ENCODE results near the gene ZNHIT1. TPM values are rescaled to one million over a fixed set of nuclear protein-coding genes. Genes with fewer than 3 reads are reported as not detected.

The ZNHIT1 gene
- total RNA-seq, 1 donor = 28.1 TPM

DNA sequence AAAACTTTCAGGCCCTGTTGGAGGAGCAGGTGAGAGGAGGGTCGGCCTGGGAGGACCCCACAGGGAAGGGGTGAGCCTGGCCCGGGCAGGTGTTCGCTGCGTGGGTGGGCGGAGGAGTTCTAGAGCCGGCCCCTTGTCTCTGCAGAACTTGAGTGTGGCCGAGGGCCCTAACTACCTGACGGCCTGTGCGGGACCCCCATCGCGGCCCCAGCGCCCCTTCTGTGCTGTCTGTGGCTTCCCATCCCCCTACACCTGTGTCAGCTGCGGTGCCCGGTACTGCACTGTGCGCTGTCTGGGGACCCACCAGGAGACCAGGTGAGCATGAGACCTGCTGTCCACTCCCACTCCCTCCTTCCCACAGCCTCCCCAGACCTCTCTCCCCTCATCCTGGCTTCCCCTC lies 5.6 kb downstream of the ZNHIT1 start:
- no peaks in the 10 kb centered on the region for H3K27me3 ChIP-seq (ENCODE audit: insufficient read depth, low read length)
- peaks cover 18% of the 10 kb centered on the region for H3K4me1 ChIP-seq (ENCODE audit: insufficient read depth, low read length)

DNA sequence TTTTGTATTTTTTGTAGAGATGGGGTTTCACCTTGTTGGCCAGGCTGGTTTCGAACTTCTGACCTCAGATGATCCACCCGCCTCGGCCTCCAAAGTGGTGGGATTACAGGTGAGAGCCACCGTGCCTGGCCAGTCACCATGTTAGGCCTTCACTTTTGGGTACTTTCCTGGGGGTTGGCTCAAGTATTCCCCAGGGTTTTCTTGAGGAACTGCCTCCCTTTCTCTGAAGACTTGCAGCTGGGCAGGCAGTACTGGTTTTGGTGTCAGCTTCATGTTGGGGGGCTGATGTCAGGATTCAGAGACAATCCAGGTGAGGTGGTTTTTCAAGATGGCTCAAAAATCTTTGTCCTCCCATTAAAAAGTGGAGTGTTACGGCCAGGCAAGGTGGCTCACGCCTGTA lies 7.7 kb downstream of the ZNHIT1 start:
- Histone ChIP-seq H3K4me3 (ENCODE audit: low read length) (no peak overlapping the region), H3K4me1 (ENCODE audit: insufficient read depth, low read length) (no peaks in the 10 kb centered on the region), H3K27me3 (ENCODE audit: insufficient read depth, low read length) (no peaks in the 10 kb centered on the region), H3K9me3 (ENCODE audit: low read depth, low read length) (no peaks in the 10 kb centered on the region)

More for the DNA sequence above, 5.6 kb downstream of the ZNHIT1 start:
- Histone ChIP-seq H3K4me3 (ENCODE audit: low read length) (no peak overlapping the region), H3K9me3 (ENCODE audit: low read depth, low read length) (no peaks in the 10 kb centered on the region)

DNA sequence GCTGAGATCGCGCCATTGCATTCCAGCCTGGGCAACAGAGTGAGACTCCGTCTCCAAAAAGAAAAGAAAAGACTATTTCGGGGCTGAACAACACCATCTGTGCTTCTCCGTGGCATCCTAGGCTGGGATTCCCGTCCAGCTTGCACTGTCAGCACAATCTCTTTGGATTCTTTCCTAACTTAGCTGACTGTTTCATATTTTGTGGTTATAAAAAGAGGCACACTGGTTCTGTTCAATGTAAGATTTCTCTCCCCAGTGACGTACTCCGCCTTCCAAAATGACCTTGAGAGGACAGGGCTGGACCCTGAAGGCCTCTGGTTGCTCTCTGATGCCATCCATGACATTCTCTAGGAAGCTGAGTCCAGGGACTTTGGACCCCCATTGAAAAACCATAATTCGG lies 8.8 kb downstream of the ZNHIT1 start:
- no peaks in the 10 kb centered on the region for H3K4me1 ChIP-seq (ENCODE audit: insufficient read depth, low read length)
- no peaks in the 10 kb centered on the region for H3K27me3 ChIP-seq (ENCODE audit: insufficient read depth, low read length)
- H3K9me3 ChIP-seq (ENCODE audit: low read depth, low read length) = no peaks in the 10 kb centered on the region
- no peak overlapping the region for H3K4me3 ChIP-seq (ENCODE audit: low read length)

DNA sequence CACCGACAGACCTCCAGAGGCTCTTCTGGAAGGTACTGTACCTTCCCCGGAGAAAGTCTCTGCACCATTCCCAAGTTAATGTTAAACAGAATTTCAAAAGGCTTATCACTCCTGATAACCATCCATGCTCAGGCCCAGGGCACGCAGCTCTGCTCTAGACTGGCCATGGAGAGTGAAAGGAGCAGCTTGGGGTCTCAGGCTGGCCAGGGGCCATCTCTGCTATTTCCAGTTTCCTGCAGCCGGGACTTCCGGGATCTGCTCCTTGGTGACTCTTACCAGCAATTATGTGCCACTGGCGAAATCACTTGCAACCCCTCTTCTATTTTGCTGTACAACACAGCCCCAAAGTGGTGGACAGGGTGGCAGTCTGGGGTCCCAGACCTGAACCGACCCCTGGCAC lies 13.7 kb downstream of the ZNHIT1 start:
- Histone ChIP-seq H3K4me3 (ENCODE audit: low read length) (no peak overlapping the region), H3K27me3 (ENCODE audit: insufficient read depth, low read length) (no peaks in the 10 kb centered on the region), H3K4me1 (ENCODE audit: insufficient read depth, low read length) (no peaks in the 10 kb centered on the region), H3K9me3 (ENCODE audit: low read depth, low read length) (no peaks in the 10 kb centered on the region)

DNA sequence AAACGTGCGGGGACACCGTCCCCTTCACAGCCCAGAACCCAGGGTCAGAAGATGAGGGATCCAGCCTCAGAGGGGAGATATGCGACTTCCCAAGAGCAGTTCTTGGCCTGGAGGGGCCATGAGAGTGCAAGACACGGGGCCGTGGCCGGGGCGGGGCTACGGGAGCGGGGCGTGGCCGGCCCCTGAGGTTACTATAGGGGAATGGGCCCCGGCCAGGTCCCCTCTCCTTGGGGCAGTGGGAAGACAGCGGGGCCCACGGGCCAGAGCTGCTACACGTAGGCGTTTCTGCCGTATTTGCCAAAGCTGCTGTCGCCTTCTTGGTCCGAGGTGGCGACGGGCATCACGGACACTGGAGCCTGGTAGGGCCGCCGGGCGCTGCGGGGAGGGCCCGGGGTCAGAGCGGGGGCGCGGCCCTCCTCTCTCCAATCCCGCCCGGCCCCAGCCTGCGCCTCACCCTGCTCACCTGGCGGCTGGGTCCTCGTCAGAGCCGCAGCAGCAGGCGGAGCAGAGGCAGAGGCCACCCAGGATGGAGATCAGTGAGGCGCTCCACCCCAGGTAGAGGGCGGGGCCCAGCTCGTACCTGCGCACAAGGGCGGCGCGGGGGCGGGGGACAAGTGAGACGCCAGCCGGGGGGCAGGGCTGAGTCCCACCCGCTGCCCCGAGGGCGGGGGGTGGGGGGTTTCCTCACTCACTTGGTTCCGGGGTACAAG lies 14.3 kb downstream of the ZNHIT1 start:
- Histone ChIP-seq H3K9me3 (ENCODE audit: low read depth, low read length) (no peaks in the 10 kb centered on the region), H3K4me1 (ENCODE audit: insufficient read depth, low read length) (no peaks in the 10 kb centered on the region), H3K27me3 (ENCODE audit: insufficient read depth, low read length) (no peaks in the 10 kb centered on the region), H3K4me3 (ENCODE audit: low read length) (no peak overlapping the region)

DNA sequence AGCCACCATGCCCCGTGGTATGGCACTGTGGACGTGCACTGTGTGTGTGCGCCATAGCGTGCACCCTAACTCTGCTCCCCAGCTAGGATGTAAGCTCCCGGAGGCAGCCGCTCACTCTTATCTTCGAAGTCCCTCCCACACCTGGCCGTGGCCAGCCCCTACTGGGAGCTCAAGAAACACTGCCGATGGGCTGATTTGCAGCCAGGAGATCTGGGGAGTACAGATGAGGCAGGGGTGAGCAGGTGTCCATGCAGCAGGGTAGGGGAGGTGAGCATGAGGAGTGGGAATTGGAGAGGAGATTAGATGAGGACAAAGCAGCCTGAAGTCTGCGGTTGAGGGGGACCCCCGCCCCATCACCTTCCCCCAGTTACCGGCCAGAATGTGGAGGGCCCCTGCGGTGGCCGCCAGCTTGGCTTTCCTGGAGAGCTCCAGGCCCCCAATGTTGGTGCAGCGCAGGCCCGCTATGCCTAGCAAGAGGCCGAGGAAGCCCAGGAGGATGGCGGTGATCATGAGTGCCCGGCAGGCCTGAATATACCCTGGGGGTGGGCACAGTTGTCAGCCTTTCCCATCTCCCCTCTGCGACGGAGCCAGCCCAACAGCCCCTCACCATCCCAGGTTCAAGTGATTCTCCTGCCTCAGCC lies 16.1 kb downstream of the ZNHIT1 start:
- no peak overlapping the region for H3K4me3 ChIP-seq (ENCODE audit: low read length)
- no peaks in the 10 kb centered on the region for H3K9me3 ChIP-seq (ENCODE audit: low read depth, low read length)
- H3K4me1 ChIP-seq (ENCODE audit: insufficient read depth, low read length) = no peaks in the 10 kb centered on the region

DNA sequence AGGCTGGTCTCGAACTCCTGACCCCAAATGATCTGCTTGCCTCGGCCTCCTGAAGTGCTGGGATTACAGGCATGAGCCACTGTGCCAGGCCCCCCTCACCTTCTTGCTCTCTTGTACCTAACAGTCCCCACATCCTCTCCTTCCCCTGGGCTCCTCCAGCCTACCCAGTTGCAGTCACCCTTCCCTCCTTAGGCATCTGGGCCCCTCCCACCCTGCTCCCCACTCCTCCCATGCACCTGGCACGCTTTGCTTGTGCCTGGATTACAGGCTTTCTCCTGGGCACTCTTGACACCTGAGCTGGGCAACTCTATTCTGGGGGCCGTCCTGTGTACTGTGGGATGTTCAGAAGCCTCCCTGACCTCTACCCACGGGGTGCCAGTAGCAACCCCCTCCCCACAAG lies 16.7 kb downstream of the ZNHIT1 start:
- H3K27me3 ChIP-seq (ENCODE audit: insufficient read depth, low read length) = no peaks in the 10 kb centered on the region
- H3K4me3 ChIP-seq (ENCODE audit: low read length) = no peak overlapping the region
- H3K9me3 ChIP-seq (ENCODE audit: low read depth, low read length) = no peaks in the 10 kb centered on the region
- peaks cover 6% of the 10 kb centered on the region for H3K4me1 ChIP-seq (ENCODE audit: insufficient read depth, low read length)

More for the DNA sequence above, 16.1 kb downstream of the ZNHIT1 start:
- H3K27me3 ChIP-seq (ENCODE audit: insufficient read depth, low read length) = no peaks in the 10 kb centered on the region

DNA sequence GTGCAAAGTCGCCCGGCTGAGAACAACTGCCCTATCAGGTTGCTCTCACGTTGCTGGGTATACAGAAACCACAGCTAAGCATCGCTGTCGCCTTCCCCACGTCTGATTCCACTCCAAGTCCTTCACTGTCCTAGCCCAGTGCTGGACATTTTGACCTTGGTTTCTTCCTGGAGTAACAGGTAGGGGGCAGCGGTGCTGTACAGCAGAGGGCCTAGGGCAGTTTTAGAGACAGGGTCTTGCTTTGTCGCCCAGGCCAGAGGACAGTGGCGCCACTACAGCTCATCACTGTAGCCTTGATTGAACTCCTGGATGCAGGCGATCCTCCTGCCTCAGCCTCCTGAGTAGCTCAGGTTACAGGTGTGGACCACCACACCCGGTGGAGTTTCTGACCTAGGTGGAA lies 17.1 kb downstream of the ZNHIT1 start:
- Histone ChIP-seq H3K4me3 (ENCODE audit: low read length) (no peak overlapping the region), H3K27me3 (ENCODE audit: insufficient read depth, low read length) (no peaks in the 10 kb centered on the region), H3K4me1 (ENCODE audit: insufficient read depth, low read length) (peaks cover 6% of the 10 kb centered on the region), H3K9me3 (ENCODE audit: low read depth, low read length) (no peaks in the 10 kb centered on the region)

DNA sequence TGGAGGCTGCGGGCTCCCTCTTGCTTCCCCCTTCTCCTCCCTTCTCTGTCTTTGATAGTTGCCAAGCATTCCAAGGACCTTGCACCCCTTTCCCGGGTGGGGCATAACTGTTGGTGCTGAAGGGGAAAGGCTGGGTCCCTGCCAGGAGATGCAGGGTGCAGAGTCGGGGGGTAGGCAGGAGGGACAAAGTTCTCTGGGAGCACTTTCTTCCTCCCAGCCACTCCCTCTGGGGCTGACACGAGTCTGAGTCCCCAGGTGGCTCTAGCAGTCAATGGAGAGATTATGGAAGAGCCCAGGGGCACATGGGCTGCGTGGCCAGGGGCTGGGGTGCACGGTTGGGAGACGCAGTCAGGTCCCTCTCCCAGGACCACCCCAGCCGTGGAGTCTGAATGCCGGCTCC lies 17.6 kb downstream of the ZNHIT1 start:
- H3K9me3 ChIP-seq (ENCODE audit: low read depth, low read length) = no peaks in the 10 kb centered on the region
- no peak overlapping the region for H3K4me3 ChIP-seq (ENCODE audit: low read length)
- H3K27me3 ChIP-seq (ENCODE audit: insufficient read depth, low read length) = no peaks in the 10 kb centered on the region
- H3K4me1 ChIP-seq (ENCODE audit: insufficient read depth, low read length) = peaks cover 6% of the 10 kb centered on the region

DNA sequence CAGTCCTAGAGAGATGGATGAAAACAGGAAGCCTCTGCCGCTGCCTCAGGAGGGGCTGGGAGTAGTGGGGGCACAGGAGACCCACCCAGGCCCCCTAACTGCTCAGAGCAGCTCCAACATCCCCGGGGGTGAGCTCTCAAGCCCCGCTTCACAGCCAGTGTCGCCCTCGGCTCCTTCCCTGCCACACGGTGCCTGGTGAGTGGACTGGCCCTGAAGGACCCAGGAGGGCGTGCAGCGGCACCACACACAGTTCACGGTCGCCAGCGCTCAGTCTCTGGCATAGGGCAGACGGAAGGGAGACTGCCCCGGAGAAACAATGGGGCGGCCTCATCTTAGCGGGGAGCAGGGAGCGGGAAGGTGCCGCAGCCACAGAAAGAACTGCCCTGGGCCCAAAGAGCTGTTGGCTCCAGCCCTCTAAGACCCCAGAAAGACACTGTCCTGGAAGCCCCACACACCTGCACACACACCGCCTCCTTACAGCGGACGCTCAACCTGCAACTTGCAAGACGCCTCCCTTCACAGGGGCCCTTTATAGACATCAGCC lies 18.4 kb downstream of the ZNHIT1 start:
- Histone ChIP-seq H3K27me3 (ENCODE audit: insufficient read depth, low read length) (no peaks in the 10 kb centered on the region), H3K4me1 (ENCODE audit: insufficient read depth, low read length) (peaks cover 14% of the 10 kb centered on the region), H3K4me3 (ENCODE audit: low read length) (no peak overlapping the region), H3K9me3 (ENCODE audit: low read depth, low read length) (no peaks in the 10 kb centered on the region)

DNA sequence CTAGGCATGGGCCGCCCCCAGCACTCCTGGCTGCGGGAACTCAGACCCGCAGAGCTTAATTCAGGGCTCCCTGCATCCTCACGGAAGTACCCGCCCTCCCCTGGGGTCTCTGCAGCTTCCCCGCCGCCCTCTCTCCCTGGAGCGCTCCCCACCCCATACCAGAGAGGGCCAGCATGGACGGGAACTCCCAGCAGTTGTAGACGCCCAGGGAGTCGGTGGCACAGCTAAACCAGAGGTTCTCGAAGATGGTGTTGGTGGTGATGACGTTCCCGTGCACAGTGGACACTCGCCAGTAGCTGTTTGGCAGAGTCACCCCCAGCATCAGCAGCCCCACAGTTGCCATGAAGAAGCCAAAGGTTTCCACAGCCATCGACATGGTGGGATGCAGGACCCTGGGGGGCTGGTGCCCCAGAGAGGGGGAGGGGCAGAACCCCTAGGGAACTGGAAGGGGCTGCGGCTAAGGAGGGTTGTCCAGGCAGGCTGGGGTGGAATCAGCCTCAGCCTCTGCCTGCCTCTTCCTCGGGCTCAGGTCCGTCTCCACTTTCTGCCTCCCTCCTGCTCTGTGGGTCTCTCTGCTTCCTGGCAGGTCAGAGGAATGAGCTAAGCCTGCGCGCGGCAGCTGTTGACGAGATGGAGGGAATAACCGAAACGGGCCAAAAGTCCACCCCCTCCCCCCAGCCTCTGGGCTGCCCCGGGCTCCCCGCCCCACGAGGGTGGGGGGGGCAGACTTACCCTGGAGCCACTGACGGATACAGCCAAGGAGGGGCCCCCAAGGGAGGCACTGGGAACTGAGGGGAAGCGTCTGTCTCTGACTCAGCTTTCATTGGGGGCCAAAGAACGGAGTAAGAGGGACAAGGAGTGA lies 19.5 kb downstream of the ZNHIT1 start, which contains the start of gene CLDN15:
TSS of gene CLDN15 (minus strand) at position 597 of the 862 bp plus-strand sequence. CDS start at position 376, 221 bp downstream.
- Histone ChIP-seq H3K27me3 (ENCODE audit: insufficient read depth, low read length) (no peaks in the 10 kb centered on the region), H3K9me3 (ENCODE audit: low read depth, low read length) (no peaks in the 10 kb centered on the region), H3K4me1 (ENCODE audit: insufficient read depth, low read length) (peaks cover 25% of the 10 kb centered on the region), H3K4me3 (ENCODE audit: low read length) (no peak within 1 kb of the TSS)

DNA sequence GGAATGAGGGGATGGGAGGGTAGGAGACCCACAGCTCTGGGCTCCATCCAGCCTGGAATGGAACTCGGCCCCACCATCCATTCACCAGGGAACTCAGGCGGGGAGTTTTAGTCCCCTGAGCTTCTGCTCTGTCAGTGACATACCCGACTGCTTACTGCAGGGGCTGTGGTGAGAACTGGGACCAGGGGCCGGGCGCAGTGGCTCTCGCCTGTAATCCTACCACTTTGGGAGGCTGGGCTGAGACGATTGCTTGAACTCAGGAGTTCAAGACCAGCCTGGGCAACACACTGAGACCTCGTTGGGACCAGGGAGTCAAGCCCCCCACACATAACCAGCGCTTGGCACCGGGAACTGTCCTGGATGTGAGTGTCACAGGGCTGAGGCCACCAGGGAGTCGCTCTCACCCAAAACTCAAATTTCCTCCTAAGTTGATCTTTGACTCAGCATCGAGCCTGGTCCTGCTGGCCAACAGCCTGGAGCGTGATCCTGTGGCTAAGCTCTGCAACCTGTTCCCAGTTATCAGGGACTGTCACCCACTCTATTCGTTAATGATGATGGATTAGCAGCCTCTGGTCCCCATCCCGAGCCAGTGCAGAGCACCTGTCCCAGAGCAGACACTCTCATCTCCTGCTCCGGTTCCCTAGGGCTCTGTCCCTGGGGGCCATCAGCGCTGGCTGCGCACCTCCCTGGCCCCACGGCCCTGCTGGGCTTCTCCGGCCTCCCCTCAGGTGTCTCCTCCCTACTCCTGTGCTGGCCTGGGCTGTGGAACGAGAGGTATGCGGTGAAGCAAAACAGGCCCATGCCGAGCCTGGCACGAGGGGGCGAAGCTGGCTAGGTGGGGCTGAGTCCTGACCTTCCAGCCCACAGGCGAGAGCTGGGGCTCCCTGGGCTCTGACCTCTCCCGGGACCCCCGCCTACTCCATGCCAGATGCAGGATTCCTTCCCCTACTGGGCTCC lies 20.5 kb downstream of the ZNHIT1 start:
- no peak overlapping the region for H3K4me3 ChIP-seq (ENCODE audit: low read length)
- peaks cover 31% of the 10 kb centered on the region for H3K4me1 ChIP-seq (ENCODE audit: insufficient read depth, low read length)
- no peaks in the 10 kb centered on the region for H3K27me3 ChIP-seq (ENCODE audit: insufficient read depth, low read length)
- H3K9me3 ChIP-seq (ENCODE audit: low read depth, low read length) = no peaks in the 10 kb centered on the region

DNA sequence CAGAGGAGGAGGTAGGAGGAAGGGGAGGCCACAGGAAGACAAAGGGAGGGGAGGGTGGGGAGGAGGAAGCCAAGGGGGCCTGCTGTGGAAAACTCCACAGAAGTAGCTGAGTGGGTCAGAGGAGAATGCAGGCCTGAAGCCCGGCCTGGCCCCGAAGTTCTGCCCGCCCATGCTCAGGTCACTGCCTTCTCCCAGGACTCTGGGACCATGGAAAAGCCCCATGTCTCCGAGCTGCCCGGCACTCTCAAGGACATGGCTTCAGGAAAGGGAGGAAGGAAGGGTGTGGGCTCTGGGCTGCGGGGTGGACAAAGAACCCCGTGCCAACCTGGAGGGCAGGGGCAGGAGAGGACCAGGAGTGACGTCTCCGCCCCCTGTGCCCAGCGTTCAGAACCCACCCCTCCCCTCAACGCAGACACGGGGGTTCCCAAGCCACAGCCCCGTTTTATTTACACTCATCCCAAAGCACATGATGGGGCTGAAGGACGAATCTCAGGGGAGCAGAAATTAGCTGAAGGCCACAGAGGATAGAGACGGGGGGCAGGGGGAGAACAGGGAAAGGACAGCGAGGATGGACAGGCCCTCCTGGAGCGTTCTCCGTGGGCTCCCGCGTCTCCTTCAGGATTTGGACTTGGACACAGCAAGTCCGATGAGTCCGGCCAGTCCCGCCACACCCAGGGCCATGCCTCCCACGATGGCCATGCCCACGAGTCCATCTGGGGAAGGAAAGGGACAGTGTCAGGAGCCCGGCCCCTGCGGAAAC lies 21.4 kb downstream of the ZNHIT1 start:
- Histone ChIP-seq H3K27me3 (ENCODE audit: insufficient read depth, low read length) (no peaks in the 10 kb centered on the region), H3K4me1 (ENCODE audit: insufficient read depth, low read length) (peaks cover 38% of the 10 kb centered on the region), H3K9me3 (ENCODE audit: low read depth, low read length) (no peaks in the 10 kb centered on the region), H3K4me3 (ENCODE audit: low read length) (no peak overlapping the region)

DNA sequence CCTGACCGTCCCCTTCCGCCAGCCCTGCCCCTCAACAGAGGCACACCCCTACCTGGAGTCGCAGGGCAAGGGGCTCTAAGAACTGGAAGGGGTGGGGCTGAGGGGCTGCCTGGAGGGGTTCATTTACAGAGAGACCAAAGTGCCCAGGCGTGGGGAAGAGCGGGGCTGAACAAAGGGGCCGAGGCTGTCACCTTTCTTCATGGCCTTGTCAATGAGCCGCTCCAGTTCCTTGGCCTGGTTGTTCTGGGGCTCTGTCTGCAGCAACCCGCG lies 21.9 kb downstream of the ZNHIT1 start:
- peaks cover 38% of the 10 kb centered on the region for H3K4me1 ChIP-seq (ENCODE audit: insufficient read depth, low read length)
- H3K27me3 ChIP-seq (ENCODE audit: insufficient read depth, low read length) = no peaks in the 10 kb centered on the region
- no peaks in the 10 kb centered on the region for H3K9me3 ChIP-seq (ENCODE audit: low read depth, low read length)
- H3K4me3 ChIP-seq (ENCODE audit: low read length) = no peak overlapping the region

All from mononuclear cell (primary cell).